Muscle of back (tissue), 11 donors: ENCODE data around the gene B3GNT5. TPM values are rescaled to one million over a fixed set of nuclear protein-coding genes. Genes with fewer than 3 reads are reported as not detected.
"Not testable (repeated sequence)": the region's sequence is repeated elsewhere in the genome, so short reads cannot be mapped to it uniquely, and the experiment has no call there.

Experiments
- DNase-seq, 3 donors: peaks; one replicate each; pipeline versions ENCODE4 v3.0.0 to v3.0.0-alpha.2; 2013
- polyA plus RNA-seq, 10 donors: library from polyadenylated mRNA; unstranded; fragments of 120-200 nt; gene quantifications; one replicate each; pipeline ENCODE4 v1.2.1, GENCODE V29; 2013; ENCODE audit not compliant: insufficient read length in 10 of 10

B3GNT5 gene
- polyA plus RNA-seq, 10 donors = 8.6 to 14.9 (median 11.1) TPM

DNA sequence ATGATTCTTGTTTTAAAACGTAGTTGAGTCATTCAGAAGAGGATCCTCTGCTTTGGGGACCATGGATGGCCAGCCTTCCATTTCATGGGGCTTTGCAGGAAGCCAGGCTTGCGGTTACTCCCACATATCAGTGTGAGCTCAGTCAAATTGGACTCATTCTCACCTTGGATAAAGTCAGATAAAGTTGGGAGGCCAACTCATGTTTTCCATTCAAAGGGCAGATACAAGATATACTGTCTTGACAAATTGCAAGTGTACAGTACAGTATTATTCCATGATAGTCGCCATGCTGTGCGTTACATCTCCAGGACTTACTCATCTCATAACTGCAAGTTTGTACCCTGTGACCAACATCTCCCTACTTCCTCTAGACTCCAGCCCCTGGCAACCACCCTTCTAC is 25.5 kb upstream of the B3GNT5 start:
- DNase-seq = no peak

DNA sequence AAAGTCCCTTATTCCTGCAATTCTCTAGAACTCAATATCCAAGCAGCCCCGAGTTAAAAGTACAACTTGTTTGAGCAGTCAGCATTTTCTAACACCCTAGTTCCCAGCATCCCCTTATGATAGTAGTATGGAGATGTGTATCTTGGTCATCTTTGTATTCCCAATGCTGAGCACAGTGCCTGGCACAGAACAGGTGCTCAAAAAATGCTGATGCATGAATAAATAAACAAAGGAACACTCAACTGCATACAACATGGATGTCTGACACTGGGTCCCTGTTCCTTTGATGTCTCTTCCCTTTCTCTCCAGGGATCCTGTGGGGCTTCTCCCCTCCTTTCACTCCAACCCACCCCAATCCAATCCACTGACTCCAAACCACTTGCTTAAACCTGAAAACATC is 23.9 kb upstream of the B3GNT5 start:
- DNase-seq = no peak

DNA sequence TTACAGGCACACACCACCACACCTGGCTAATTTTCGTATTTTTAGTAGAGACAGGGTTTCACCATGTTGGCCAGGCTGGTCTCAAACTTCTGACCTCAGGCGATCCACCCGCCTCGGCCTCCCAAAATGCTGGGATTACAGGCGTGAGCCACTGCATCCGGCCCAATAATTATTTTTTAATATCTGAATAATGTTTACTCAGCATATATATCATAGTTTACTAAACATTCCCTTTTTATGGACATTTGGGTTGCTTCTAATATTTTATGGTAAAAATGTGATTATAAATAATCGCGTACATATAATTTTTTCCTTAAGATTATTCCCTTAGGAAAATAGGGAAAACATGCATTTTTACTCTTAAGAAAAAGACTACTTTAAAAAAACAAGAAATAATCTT is 22.8 kb upstream of the B3GNT5 start:
- DNase-seq = not testable (repeated sequence)

GRCh38 chr3:183230826-183231225 is 22.2 kb upstream of the B3GNT5 start:
- DNase-seq = no peak

GRCh38 chr3:183233966-183234365 is 19.1 kb upstream of the B3GNT5 start:
- DNase-seq = no peak

- DNase-seq = no peak
Measured at GRCh38 chr3:183239046-183239445, 14.0 kb upstream of the B3GNT5 start.

DNA sequence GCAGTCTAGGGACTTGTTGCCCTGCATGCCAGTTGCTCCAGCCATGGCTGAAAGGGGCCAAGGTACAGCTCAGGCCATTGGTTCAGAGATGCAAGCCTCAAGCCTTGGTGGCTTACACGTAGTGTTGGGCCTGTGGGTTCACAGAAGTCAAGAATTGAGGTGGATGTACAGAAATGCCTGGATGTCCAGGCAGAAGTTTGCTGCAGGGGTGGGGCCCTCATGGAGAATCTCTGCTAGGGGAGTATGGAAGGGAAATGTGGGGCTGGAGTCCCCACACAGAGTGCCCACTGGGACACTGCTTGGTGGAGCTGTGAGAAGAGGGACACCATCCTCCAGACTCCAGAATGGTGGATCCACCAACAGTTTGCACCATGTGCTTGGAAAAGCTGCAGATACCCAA is 10.6 kb upstream of the B3GNT5 start:
- no peak for DNase-seq

GRCh38 chr3:183244219-183244618 is 8.8 kb upstream of the B3GNT5 start:
- DNase-seq = peak in 1 of 3 donors; percentile 40

DNA sequence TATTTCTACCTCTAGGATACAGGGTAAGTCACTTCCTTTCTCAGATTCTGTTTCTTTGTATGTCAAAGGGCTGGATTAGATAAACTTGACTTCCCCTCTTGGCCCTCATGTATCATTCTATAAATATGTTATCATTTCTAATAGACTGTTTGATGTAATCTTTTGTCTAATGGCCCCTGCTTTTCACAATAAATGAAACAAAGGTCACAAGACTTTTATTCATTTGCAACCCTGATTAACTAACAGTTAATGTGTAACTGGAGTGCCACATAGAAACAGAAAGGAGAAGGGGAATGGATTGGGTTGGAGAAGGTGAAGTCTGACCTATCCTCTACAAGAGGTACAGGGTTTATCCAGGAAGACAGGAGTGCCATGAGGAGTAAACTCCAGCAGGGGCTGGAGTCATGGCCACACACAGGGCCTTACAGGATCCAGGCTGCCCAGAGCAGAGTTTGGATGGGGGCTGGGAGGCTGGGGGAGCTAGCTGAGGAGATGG is 8.0 kb upstream of the B3GNT5 start:
- DNase-seq = no peak

GRCh38 chr3:183247011-183247589 is 6.0 kb upstream of the B3GNT5 start:
- DNase-seq = no peak

DNA sequence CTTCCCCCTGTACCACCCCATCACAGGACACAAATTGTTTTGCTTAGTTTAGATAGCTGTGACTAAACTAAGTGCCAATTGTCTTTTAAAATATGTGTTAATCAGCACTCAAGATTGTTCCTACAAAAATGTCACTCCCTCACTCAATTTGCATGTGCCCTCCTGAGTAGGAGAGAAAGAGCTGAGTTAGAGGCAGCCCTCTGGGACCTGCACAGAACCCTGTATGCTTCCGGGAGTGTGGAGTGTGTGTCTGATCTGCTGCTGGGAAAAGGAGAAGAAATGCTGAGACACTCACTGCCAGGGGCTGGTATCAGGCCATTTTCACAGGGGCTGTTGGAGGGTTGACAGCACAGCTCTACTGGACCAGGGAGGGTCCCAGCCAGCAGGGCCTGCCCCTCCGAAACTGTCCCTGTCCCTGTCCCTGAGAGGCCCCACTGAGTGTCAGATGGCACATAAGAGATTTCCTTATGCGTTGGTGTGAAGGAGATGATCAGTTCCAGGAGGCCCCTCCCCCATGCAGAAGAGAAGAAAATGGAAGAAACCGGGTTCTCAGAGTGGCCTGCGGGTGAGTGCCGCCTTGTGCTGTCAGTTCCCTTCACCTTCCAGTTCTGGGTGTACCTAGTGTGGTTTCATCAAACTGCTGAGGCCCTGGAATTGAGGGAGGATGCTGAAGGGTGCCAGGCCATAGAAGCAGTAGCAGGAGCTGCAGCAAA is 3.9 kb upstream of the B3GNT5 start:
- DNase-seq = no peak

DNA sequence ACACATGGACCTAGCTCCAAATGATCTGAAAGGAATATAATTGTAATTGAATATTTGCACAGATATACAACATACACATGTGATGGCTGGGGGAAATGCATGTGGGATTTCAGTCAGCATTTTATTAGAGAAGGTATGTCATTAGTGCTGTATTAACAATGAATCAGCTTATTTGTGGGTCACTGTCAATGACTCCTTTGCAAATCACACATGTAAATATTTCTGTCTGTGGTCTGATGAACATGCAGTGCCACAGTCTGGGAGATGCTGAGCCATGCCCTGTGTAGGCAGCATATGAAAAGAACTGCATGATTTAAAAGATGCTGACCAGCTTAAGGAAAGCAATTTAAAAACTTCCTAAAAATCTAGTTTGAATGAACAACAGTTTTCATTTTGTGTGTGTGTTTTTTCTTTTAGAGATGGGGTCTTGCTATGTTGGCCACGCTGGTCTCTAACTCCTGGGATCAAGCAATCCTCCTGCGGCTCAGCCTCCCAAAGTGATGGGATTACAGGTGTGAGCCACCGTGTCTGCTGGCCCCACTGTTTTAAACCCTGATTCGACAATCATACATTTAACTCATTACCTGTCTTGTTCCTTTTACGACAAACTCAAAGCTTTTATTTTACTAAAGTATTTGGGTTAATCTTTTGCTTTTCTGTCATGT is 803 bp upstream of the B3GNT5 start:
- DNase-seq = no peak

DNA sequence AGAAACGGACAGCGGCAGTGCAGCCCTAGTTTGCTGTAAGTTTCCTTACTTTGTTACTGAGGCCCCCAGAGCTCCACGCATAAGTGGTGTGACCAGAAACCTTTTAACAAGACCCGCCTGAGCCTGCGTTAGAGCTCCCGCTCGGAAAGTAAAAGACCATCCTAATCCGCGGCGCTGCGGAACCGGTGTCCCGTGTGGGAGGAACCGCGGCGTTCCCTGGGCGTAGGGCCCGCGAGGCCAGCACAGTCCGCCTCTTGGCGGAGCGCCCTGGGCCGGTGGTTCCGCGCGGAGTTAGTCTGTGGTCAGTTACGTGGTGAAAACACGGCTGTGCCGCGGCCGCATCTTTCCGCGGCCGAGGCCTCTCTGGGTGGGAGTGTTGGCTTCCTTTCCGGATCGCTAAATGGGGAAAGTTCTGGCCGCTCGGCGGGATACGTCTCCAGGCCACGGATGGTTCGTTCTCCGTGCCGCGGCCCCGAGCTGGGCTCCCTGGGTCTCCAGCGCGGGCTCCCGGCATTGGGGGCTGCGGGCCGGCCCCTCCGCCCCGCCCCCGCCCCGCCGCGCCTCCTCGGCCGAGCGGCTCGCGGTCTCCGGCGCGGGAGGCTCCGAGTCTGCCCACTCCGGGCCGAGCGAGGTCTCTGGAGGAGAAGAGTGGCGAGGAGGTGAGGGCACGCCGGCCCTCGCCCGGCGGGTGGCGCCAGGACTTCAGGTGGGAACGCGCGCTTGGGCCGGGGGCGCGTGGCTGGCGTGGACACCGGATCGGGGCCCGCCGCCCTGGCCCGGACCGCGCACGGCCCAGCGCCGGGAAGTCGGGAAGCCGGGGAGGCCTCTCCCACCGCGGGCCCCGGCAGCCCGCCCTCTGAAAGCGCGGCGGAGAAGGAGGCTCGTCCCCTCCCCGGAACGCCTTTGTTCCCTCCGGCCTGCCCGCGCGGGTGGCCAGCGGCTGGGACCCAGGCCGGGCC is 754 bp downstream of the B3GNT5 start:
- DNase-seq = peak in 2 of 3 donors; percentile 76 to 88

DNA sequence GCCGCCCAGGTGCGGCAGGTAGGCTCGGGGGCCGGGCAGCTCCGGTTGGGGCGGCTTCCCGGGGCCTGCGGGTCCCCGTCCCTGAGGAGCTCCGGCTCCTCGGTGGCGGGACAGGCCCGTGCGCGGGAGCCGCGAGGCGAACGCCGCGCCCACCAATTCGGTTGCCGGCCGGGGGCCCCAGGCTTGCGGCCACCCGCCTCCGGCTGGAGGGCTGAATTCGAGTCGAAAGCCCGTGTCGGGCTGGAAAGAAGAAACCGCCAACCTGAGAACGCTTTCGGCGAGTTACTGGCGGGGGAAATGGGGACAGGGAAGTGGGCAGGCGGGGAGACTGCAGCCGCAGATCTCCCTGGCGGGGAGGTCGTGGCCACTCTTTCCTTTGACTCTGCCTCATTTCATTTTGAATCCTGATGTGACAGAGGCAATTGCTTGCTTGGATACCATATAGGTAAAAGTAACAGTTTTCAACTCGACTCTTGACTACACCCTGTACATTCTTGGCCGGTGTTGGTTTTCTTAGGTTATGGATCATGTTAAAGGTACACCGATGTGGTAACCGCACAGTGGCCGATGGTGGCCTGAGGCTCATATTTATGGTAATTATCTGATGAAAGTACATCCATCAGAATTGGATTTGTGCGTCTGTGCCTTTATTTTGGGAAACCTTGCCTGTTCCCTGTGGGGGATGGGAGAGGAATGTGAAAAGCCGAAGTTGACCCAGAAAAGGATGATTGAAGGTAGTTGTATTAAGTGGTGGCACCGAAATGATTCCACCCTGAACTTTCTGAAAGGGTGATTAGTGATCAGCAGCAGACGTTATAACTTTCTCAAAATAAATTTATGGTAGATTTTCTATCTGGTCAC is 1.7 kb downstream of the B3GNT5 start:
- DNase-seq = no peak

- peak in 1 of 3 donors; percentile 28 for DNase-seq
Measured at GRCh38 chr3:183255348-183255730, 2.3 kb downstream of the B3GNT5 start.

GRCh38 chr3:183259087-183259486 is 6.0 kb downstream of the B3GNT5 start:
- DNase-seq = no peak

DNA sequence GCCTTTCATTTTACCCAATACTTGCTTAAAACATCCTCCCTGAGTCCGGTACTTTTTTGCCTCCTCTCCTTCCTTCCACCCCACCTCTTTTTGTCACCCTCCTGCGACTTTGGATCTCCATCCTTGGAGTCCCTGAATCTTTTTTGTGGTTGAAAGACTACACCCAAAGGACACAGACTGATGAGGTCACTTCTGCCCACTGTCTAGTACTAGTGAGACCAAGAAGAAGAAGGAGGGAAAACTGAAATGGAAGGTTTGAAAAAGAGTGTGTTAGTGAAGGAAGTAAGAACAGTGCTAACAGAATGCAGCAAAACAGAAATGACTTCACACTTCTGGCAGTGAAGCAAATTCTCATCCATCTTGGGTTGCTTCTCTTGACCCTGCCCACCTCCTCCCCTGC is 6.6 kb downstream of the B3GNT5 start:
- no peak for DNase-seq

- DNase-seq = peak in 1 of 3 donors; percentile 30
Measured at GRCh38 chr3:183260167-183260904, 7.3 kb downstream of the B3GNT5 start.

DNA sequence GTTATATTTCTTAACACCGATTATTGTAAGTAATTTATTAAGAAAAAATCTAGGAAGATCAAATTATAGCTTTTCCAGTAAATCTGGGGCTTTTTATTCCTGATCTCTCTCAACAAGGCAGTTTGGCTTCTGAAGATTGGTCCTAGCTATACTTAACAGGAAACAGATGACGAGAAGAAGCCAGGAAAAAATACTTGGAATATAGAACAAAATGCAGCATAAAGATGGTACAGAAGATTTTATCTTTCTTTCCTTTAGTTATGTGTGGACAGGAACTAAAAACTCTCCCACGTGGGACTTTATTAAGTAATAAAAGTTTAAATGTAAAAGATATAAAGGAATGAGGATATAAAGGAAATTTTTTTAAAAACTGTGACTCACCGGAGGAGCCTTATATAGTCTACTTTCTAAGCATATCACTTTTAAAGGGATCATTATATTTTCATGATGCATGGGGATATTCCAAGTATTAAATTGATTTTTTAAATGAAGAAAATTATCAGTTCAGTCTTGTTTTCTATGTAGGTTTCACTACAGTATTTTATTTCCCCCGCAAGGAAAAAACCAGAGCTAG is 8.2 kb downstream of the B3GNT5 start:
- DNase-seq = peak in 1 of 3 donors; percentile 49

DNA sequence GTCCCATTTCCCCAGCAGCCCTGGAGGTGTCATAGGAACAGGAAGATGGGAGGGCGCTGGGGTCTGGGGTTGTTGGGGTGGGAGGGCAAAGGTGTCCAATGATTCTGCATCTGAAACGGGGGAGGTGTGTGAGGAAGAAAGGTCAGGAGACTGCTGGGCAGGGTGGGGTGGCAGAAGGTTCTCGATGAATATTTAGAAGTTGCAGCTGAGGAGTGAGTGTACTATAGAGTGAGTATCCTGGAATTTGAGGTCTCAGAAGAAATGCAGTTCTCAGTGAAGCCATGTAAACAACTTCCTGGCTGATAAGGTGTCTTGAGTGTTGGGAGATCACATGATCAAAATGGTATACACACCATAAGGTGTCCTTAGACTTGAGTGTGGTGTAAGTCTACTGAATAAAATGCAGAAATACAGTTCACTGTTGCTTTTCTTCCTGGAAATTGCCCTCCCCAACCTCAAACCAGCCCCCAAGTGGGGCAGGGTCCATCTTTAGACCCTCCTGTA is 9.9 kb downstream of the B3GNT5 start:
- no peak for DNase-seq
